Stimulated activated CD4-positive, alpha-beta T cell treated with anti-CD3 and anti-CD28 coated beads, Interleukin-2, amount 100 ng/mL, for 24 hours (primary cell): Measurements from ENCODE around the gene C5.

Experiments
- DNase-seq, 2 donors: peaks; one replicate each; pipeline ENCODE4 v3.0.0-alpha.2; 2020

C5 gene

DNA sequence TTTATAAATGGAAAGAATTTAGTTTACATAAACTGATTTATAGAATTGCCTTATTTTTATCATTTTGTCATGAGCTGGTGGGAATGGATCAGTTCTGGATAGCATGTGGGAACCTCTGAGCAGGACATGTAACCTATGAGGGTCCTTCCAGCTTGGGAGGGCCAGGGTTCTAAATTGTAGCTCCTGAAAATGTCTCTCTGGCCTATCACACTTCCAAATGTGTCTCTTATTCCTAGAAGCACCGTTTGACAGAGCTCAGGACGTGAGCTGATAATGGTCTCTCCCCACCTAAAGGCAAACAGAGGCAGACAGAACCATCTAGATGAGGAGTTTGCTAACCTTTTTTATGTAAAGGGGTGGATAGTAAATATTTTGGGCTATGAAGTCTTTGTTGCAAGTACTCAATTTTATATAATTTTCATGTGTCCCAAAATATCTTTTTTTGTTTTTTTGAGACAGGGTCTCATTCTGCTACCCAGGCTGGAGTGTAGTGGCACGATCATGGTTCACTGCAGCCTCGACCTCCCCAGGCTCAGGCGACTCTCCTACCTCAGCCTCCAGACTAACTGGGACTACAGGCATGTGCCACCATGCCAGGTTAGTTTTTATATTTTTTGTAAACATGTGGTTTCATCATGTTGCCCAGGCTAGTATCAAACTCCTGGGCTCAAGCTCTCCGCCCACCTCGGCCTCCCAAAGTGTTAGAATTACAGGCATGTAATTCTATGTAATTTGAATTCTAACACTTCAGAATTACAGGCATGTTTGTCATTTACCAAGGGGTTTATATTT is 127.5 kb downstream of the C5 start:
- no peak for DNase-seq

DNA sequence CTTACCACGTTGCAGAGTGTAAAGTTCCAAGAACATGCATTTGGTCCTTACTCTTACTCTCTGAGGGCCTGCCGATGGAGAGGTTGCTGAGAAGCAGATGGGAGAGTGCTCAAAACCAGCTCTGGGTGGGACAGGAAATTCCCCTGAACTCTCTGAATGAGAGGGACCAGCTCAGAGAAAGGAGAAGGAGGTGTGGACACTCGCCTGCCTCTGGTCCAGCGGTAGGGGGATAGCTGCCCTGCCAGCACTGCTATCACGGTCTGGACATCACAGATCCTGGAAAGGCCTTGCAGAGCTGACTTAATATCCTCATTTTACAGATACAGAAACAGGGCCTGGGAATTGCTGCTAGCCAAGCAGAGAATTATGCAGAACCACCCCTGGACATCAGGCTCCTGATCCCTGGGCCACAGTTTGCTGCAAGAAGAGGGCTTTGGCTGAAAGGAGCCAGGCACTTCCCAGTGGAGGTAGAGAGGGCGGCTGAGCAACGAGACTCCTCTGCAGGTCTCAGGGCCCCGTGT is 128.4 kb downstream of the C5 start:
- peak in 1 of 2 donors; percentile 30 for DNase-seq

DNA sequence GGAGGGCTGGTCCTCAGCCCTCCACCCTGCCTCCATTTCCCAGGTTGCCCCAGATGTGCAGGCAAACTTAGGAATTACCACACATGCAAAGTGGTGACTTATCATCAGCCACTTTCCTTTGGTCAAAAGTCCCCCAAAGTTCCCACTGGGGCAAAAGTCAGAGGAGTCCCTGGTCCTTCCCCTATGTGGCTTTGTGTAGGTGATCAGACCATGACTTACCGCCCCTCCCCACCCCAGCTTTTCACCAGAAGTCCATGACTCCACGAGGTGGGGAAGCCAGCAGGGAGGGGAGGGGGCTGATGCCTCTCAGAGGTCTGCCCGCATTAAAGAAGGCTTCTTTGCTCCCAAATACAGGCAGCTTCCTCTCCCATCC is 129.3 kb downstream of the C5 start:
- DNase-seq: peak; percentile 57 to 66

- no peak for DNase-seq
Measured at GRCh38 chr9:120919843-120920805, 130.0 kb downstream of the C5 start.

DNA sequence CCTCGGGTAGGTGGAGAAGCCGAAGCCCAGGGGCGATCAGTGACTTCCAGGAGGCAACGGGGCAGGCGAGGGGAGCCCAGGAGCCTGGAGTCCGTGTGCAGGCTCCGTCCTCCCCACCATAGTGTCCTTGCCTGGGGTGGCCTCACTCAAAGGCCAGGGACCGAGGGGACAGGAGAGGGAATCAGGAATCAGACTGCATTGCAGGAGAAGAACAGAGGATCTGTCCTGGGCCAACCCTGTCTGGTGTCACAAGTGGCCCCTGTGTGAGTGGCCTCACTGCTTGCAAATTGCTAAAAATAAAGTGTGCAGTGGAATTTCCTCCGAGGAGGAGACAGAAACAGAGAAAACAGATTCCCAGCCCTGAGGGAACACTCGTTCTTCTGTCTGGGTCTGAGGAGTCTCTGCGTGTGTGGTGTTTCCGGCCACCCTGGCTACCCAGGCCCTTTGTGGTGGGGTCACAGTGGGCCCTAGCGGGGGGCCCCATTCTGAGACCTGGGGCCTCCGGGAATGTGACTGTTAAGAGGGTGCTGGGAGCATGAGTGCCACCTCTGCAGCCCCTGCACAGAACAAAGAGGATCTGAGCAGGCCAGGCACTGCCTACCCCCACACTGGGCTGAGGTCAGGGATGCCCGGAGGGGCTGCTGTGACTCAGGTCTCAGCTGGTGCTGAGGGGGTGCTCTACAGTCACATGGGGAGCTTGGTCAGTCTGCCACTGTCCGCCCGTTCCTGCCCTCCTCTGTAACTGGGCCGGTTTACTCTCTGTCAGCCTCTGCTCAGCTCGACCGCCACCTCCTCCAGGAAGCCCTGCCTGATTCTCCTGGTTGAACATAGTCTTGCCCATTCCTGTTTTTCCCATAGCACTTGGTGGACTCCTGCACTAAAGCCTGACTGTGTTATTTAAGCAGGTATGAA is 130.9 kb downstream of the C5 start:
- DNase-seq: no peak

DNA sequence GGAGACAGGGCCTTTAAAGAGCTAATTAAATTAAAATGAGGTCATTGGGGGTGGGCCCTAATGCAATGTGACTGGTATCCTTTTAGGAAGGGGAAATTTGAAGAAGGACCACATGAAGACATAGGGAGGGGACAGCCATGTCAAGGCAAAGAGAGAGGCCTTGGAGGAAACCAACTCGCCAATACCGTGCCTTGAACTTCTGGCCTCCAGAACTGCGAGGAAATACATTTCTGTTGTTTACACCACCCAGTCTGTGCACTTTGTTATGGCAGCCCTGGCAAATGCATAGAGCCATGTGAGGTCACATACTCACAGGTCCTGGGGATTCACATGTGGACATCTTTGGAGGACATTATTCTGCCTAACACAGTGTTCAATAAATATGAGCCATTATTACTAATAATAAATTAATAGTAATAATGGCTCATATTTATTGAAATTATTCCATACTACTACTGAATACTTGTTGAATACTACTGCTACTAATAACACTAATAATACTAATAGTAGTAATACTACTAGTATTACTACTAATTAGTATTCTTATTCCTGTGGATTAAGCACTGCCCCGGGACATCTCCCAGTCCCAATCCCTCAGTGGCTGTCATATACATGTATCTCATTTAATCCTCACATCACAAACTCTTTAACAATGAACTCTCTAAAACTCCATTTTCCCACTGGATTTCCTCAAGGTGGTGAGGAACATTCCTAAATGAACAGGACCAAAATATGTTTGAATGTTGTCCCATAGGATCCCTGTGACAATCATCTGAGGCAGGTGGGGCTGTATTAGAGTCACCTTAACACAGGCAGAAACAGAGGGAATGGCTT is 131.9 kb downstream of the C5 start:
- DNase-seq: no peak

DNA sequence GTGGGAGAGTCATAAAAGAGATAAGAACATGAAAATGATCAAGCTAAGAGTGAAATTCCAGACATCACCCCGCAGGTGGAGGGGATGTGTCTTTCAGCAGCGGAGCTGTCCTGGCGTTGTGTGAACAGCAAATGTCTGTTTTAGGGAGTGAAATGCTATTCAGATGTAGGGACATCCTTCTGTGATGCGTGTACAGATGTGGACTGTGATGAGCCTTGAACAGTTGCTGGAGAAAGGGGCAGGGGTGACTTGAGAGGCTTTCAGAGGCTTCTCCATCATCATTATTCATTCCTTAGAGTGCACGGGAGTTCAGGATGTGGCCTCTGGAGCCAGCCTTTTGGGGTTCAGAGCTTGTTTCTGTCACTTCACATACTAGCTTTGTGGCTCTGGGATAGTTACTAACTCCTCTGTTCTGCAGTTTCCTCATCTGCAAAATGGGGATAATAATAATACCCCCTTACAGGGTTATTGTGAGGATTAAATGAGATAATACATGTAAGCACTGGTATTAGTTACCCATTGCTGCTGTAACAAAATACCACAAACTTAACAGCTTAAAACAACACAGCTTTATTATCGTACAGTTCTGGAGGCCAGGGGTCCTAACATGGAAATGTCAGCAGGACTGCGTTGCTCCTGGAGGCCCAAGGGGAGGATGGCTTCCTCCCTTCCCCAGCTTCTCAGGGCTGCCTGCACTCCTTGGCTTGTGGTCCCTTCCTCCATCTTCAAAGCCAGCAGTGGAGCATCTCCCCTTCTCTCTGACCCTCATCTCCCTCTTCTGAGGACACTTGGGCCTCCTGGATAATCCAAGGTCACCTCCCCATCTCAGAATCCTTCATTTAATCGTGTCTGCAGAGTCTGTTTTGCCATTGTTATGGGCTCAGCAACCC is 132.8 kb downstream of the C5 start:
- DNase-seq: no peak

DNA sequence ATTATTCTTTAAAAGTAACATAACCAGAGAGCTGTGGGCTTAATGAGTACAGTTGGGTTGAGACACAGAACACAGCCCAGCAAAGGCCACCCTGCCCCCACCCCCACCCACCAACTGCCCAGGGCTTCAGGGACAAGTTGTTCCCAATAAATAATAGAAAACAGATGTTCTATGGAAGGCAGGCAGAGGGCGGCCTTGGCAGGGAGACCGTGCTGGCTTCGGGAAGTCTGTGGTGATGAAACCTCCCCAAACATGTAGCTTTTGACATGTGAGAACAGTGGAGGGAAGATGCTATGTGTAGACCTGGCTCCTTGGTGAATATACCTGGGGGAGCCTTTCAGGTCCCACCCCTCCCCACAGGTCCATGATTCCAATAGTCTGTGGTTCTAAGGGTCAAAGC is 133.5 kb downstream of the C5 start:
- DNase-seq: no peak

DNA sequence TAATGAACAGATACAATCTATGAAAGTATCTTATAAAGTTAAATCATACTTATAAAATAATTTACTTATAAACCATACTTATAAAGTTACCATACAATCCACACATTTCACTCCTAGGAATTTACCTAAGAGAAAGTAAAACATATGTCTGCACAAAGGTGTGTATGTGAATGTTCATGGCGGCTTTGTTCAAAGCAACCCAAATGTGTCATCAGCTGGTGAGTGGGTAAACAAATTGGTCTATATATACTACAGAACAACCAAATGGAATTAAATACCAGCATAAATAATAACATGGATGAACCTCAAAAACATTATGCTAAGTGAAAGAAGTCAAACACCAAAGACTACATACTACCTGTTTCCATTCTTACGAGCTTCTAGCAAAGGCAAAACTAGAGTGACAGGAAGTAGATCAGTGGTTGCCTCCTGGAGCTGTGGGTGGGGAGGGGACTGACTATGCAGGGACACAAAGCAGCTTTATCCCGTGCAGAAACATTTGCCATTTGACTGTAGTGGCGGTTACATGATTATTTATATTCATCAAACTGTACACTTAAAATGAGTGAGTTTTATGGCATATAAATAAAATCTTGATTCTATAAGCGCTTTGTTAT is 134.1 kb downstream of the C5 start:
- DNase-seq: peak in 1 of 2 donors; percentile 49

DNA sequence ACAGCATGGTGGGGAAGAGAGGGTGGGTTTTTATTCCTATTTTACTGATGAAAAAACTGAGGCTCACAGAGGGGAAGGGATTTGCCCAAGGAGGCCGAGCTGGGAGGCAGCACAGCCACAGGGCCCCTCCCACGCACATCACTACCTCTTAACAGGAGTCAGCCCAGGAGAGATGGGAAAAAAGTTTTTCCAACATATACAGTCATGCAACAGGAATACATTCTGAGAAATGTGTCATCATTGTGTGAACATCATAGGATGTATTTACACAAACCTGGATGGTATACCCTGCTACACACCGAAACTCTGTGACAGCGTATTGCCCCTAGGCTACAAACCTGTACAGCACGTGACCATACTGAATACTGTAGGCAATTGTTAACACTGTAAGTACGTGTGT is 135.1 kb downstream of the C5 start:
- DNase-seq: no peak

DNA sequence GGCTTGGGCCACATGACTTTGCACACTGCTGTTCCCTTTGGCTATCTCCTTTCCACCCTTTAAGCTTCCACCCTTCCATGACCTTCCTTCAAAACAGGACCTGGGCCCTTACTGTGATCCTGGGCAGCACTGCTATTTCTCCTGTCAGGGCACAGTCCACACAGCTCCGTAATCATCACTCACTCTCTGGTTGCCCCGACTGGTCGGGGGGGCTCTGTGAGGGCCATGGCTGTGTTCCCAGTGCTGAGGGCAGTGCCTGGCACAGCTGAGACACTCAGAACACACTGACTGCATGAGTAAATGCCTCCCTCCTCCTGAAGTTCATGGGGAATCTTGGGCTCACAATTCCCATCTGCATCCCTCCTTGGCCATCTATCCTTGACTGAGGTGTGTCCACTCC is 135.7 kb downstream of the C5 start:
- no peak for DNase-seq

- no peak for DNase-seq
Measured at GRCh38 chr9:120913647-120914264, 136.3 kb downstream of the C5 start.

GRCh38 chr9:120912958-120913646 is 137.0 kb downstream of the C5 start:
- no peak for DNase-seq

DNA sequence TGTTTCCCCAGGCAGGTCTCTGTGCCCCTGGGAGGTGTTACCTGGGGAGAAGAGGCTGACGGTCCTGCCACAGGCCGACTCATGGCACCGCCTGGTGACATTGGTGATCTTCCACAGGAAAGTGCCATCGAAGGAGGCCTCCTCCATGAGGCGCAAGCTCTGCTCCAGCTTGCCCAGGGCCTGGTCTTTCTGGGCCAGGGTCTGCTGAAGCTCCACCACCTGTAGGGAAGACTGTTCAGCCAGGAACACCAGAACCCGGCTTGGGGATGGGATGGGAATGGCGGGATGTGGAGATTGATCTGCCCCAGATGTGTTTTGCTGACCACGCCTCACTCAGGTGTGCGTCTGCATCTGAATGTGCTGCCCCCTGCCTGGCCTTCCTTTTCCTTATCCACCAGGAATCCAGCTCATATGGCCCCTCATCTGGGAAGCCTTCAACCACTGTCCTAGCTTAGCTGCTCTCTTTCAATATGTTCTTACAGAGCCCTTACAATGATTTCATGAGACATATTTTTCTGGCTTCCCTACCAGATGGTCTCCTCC is 138.7 kb downstream of the C5 start:
- no peak for DNase-seq

GRCh38 chr9:120910643-120911042 is 139.4 kb downstream of the C5 start:
- no peak for DNase-seq

DNA sequence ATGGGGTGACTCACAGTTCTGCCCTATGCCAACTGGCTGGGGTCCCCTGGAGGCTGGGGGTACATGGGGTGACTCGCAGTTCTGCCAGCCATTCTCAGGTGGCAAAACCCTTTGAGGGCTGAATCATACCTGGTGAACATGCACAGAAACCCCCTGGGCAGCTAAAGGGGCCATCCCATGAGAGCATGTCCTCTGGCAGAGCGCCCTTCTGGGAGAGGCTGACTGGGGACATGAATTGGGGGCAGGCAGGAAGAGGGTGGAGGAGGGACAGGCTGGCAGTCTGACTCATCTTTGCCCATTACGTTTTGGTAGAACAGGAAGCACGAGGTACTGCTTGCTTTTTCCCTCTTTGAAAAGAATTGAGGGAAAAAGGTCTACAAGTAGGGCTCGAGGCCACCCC is 140.2 kb downstream of the C5 start:
- DNase-seq: peak in 1 of 2 donors; percentile 64

DNA sequence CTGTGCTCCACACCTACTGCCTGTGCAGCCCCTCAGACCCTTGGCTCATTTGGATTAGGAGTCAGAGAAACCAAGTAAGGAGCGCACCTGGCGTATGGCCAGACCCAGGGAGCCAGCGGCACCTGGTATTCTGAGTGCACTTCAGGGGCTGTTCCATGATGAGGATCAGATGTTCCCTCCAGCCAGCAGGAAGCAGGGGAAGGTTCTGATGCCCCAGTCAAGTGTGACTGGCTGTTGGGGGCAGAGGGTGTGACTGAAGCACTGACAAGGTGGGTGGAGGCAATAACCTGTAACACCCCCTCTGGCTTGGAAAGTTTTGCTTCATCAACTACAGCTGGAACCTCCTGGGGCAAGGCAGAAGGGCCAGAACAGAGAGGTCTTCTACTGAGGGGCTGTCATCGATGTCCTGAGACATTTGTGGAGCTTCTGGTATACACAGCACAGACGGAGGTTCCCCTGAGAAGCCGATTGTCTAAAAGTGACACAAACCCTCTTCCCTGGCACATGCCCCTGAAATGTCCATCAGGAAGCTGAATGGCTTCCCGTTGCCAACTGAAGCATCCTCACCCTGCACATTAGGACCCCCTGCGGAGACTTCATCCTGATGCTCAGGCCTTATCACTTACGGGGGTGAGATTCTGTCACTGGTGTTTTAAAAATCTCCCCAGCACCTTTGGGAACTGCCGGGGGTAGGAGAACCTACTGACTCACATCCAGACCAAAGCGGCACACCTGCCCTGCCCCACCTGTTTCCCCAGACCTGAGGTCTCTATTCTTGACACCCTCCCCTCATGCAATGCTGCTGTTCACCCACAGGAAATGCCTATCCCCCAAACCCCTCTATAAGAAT is 144.5 kb downstream of the C5 start:
- peak; percentile 22 to 32 for DNase-seq

GRCh38 chr9:120904978-120905301 is 145.1 kb downstream of the C5 start:
- no peak for DNase-seq
